Measurements from ENCODE around the gene UBA52. TPM values are rescaled to one million over a fixed set of nuclear protein-coding genes. Genes with fewer than 3 reads are reported as not detected.

The UBA52 gene
- total and polyA plus RNA-seq, 10 of the 15 experiments (the other 5 are each of a cell fraction or from before 2014, with no cell fraction given): 1,131 to 2,392 (median 1,645) TPM

DNA sequence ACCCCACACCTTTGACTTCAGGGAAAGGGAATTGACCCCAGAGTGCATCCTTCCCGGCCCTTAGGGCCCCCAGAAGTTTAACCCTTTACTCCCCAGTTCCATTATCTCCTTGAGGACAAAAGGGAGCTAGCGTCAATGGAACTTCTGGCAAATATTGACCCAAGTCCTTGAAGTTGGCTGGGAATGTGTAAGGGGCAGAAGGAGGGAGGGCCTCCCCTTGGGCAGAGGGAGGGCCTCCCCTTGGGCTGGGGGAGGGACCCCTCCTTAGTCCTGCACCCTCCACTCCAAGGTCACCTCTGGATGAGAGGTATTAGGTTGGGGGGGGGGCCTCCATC is 38.0 kb downstream of the UBA52 start:
- no peaks in the 10 kb centered on the region for H3K4me1 ChIP-seq (ENCODE audit: control insufficient read depth, insufficient read depth, low read length)
- no peak overlapping the region for H2AFZ ChIP-seq (ENCODE audit: control insufficient read depth, low read depth, low read length)
- H3K4me2 ChIP-seq (ENCODE audit: control insufficient read depth, insufficient read depth): no peak overlapping the region
- no TSS peak for BruUV-seq (replicated peaks)
- no peaks in the 10 kb centered on the region for H3K9me3 ChIP-seq (replicated peaks; ENCODE audit: control insufficient read depth, insufficient read depth, low read length)
- H3K79me2 ChIP-seq (ENCODE audit: control insufficient read depth, insufficient read depth, low read length): no peaks in the 10 kb centered on the region
- ChIA-PET CTCF (no interaction called here), RAD21 (ENCODE audit: unreplicated experiment) (no interaction called here), POLR2A (no interaction called here), SMC1A (ENCODE audit: uncharacterized antibody, unreplicated experiment) (no interaction called here)
- no peak overlapping the region for H3K9ac ChIP-seq (ENCODE audit: control insufficient read depth, insufficient read depth, low read length)
- in situ Hi-C loops (cut with MboI) (no loop called here), intact Hi-C loops (cut with micrococcal nuclease; ENCODE audit: unreplicated experiment) (no loop called here)
- H3K27me3 ChIP-seq (replicated peaks in 1 of 2; ENCODE audit: control insufficient read depth in 2 of 2, insufficient read depth in 2 of 2, low read length in 1 of 2): peaks cover 25 to 33% of the 10 kb centered on the region in 2 experiments
- ATAC-seq (no peak), FAIRE-seq (no peak), DNase-seq (ENCODE audit: low read depth, low spot score) (no peak)
- 50% methylated on average over 2 of the region's 2 CpGs for WGBS (ENCODE audit: insufficient coverage, insufficient replicate concordance, low lambda C conversion rate, missing lambda C conversion rate)
- no peaks in the 10 kb centered on the region for H3K36me3 ChIP-seq (ENCODE audit: control insufficient read depth in 2 of 2, insufficient read depth in 2 of 2, low read length in 1 of 2)
- TF ChIP-seq NR2C2 (IDR thresholded peaks at IDR 0.05; ENCODE audit: borderline replicate concordance, control insufficient read depth, insufficient read length, low read depth): no peak
- TF ChIP-seq, protein P1, sequence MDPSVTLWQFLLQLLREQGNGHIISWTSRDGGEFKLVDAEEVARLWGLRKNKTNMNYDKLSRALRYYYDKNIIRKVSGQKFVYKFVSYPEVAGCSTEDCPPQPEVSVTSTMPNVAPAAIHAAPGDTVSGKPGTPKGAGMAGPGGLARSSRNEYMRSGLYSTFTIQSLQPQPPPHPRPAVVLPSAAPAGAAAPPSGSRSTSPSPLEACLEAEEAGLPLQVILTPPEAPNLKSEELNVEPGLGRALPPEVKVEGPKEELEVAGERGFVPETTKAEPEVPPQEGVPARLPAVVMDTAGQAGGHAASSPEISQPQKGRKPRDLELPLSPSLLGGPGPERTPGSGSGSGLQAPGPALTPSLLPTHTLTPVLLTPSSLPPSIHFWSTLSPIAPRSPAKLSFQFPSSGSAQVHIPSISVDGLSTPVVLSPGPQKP (IDR thresholded peaks at IDR 0.05; ENCODE audit: low read depth, low read length): no peak
- TF ChIP-seq EP300 (IDR thresholded peaks at IDR 0.05; ENCODE audit: borderline replicate concordance in 1 of 2, control insufficient read depth in 1 of 2, low read depth in 2 of 2, low read length in 2 of 2): no peak
- no peak for TF ChIP-seq NFXL1 (IDR thresholded peaks at IDR 0.05; ENCODE audit: borderline replicate concordance)
- TF ChIP-seq, protein P2, sequence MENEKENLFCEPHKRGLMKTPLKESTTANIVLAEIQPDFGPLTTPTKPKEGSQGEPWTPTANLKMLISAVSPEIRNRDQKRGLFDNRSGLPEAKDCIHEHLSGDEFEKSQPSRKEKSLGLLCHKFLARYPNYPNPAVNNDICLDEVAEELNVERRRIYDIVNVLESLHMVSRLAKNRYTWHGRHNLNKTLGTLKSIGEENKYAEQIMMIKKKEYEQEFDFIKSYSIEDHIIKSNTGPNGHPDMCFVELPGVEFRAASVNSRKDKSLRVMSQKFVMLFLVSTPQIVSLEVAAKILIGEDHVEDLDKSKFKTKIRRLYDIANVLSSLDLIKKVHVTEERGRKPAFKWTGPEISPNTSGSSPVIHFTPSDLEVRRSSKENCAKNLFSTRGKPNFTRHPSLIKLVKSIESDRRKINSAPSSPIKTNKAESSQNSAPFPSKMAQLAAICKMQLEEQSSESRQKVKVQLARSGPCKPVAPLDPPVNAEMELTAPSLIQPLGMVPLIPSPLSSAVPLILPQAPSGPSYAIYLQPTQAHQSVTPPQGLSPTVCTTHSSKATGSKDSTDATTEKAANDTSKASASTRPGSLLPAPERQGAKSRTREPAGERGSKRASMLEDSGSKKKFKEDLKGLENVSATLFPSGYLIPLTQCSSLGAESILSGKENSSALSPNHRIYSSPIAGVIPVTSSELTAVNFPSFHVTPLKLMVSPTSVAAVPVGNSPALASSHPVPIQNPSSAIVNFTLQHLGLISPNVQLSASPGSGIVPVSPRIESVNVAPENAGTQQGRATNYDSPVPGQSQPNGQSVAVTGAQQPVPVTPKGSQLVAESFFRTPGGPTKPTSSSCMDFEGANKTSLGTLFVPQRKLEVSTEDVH (IDR thresholded peaks at IDR 0.05; ENCODE audit: low read depth, partially characterized antibody): no peak
- TF ChIP-seq ZNF274 (IDR thresholded peaks at IDR 0.05; ENCODE audit: insufficient read depth, insufficient read length): no peak
- TF ChIP-seq, protein P3, sequence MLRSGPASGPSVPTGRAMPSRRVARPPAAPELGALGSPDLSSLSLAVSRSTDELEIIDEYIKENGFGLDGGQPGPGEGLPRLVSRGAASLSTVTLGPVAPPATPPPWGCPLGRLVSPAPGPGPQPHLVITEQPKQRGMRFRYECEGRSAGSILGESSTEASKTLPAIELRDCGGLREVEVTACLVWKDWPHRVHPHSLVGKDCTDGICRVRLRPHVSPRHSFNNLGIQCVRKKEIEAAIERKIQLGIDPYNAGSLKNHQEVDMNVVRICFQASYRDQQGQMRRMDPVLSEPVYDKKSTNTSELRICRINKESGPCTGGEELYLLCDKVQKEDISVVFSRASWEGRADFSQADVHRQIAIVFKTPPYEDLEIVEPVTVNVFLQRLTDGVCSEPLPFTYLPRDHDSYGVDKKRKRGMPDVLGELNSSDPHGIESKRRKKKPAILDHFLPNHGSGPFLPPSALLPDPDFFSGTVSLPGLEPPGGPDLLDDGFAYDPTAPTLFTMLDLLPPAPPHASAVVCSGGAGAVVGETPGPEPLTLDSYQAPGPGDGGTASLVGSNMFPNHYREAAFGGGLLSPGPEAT (IDR thresholded peaks at IDR 0.05; ENCODE audit: low read depth): no peak
- TF ChIP-seq, protein P4, sequence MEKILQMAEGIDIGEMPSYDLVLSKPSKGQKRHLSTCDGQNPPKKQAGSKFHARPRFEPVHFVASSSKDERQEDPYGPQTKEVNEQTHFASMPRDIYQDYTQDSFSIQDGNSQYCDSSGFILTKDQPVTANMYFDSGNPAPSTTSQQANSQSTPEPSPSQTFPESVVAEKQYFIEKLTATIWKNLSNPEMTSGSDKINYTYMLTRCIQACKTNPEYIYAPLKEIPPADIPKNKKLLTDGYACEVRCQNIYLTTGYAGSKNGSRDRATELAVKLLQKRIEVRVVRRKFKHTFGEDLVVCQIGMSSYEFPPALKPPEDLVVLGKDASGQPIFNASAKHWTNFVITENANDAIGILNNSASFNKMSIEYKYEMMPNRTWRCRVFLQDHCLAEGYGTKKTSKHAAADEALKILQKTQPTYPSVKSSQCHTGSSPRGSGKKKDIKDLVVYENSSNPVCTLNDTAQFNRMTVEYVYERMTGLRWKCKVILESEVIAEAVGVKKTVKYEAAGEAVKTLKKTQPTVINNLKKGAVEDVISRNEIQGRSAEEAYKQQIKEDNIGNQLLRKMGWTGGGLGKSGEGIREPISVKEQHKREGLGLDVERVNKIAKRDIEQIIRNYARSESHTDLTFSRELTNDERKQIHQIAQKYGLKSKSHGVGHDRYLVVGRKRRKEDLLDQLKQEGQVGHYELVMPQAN (conservative IDR thresholded peaks at IDR 0.05): no peak
- TF ChIP-seq RFX5 (IDR thresholded peaks at IDR 0.05; ENCODE audit: low read depth, low read length): no peak
- TF ChIP-seq DPF2 (IDR thresholded peaks at IDR 0.05): no peak
- no peak overlapping the region for H3K4me3 ChIP-seq
- no peak overlapping the region for H3K27ac ChIP-seq (ENCODE audit: control insufficient read depth, insufficient read depth)
- H4K20me1 ChIP-seq (ENCODE audit: control insufficient read depth, insufficient read depth): no peaks in the 10 kb centered on the region; the same call in 1 of the 2 replicates
